HG03354 (cell line): ENCODE measurements around the gene MED31.
"Not testable (repeated sequence)": the region's sequence is repeated elsewhere in the genome, so short reads cannot be mapped to it uniquely, and the experiment has no call there.

Experiments used
- ATAC-seq: cut with Tn5 transposase; IDR thresholded peaks from one replicate; pipeline ENCODE4 v1.9.1; 2021; ENCODE audit warnings: mild to moderate bottlenecking; ENCODE audit not compliant: unreplicated experiment, poor library complexity, severe bottlenecking

The MED31 gene

DNA sequence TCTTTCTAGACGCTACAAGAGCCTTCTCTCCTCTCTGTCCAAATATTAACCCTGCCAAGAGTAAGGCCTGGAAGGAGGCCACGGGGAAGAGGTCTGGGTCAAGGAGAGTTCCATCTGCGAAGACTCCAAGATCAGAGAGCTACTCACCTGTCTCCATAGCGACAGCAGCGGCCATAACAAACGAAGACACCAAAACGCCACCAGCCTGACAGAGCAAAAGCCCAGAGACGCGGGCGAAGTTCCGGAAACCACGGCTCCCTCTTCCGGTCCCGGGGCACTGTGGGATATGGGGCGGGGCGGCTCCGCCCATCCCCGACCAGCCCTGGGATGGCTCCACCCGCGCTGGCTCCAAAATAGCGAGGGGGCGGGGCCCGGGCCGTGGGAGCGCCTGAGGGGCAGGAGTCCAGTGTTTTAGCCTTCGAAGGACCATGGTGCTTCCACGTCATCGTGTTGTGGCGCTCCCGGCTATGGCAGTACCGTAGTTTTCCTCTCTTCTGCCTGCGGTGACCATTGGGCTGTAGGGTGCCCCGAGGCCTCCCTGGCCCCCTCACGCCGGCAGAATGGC, at the start of gene MED31, which contains the start of gene C17orf100:
Gene MED31 (minus strand): TSS at position 252 of the 565 bp plus-strand sequence. CDS start 77 bp downstream, at position 175.
Gene C17orf100 (plus strand): TSS at position 409 of the 565 bp plus-strand sequence. CDS start 152 bp downstream, at position 561.
- peak; percentile 89 for ATAC-seq

DNA sequence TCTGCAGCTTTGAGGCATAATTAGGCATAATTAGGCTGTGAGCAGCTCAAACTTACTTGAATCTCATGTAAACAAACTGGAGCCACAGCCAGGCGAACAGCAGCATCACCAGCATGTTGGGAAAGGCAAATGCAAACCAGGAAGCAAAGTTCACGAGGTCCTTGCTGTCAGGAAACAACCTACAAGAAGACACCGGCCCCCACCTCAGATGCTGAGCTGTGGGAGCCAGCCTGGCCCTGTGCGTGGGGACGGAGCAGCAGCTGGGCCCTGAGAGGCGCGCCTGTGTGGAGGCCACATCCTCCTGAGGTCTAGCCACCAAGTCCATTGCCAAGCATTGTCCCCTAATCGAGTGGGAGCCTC, 49.5 kb upstream of the MED31 start:
- no peak for ATAC-seq

GRCh38 chr17:6699997-6700947, 48.9 kb upstream of the MED31 start:
- no peak for ATAC-seq

DNA sequence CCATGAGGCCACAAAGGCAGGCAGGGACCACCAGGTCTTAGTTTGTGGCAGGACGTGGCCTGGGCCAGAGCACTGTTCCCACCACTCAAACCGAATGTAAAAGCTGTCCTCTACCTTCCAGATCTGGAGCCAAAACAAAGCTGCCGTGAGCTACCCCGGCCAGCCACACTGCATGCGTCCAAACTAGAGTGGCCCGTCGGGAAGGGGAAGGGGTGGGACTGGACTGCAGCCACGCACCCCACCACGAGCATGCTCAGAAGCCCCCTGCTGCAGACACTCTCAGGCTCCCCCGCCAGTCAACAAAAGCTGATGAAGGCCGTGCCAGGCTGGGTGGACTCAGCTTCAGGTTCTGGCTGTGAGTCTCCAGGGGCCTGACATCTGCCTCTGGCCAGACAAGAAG, 46.6 kb upstream of the MED31 start:
- ATAC-seq, result no peak

GRCh38 chr17:6696906-6697305, 45.5 kb upstream of the MED31 start:
- ATAC-seq, result no peak

DNA sequence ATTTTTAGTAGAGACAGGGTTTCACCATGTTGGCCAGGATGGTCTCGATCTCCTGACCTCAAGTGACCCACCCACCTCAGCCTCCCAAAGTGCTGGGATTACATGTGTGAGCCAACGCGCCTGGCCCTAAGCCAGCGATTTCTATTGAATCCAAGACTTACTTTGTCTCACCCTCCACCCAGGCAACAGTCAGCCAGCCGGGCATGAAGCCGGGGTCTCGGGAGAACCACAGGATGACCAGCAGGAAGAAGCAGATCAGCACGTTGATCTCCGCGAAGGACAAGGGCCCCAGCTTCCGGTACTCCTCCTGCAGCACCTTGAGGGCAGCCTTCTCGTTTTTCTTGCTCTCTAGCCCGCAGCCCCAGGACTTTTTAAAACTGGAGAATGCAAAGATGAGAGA, 44.2 kb upstream of the MED31 start:
- ATAC-seq, result no peak

- no peak for ATAC-seq
Observed at GRCh38 chr17:6695051-6695450, 43.6 kb upstream of the MED31 start.

DNA sequence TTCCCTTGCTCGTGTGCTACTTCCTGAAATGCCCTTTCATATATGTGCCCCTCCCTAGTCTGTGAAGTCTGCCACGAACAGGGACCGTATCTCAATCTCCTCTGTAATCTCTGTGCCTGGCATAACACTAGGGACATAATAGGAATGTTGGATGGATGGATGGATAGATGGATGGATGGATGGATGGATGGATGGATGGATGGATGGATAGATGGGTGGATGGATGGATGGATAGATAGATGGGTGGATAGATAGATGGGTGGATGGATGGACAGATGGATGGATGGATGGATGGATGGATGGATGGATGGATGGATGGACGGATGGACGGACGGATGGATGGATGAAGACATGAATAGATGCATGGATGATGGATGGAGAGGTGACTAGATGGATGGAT, 40.6 kb upstream of the MED31 start:
- ATAC-seq, result not testable (repeated sequence)

DNA sequence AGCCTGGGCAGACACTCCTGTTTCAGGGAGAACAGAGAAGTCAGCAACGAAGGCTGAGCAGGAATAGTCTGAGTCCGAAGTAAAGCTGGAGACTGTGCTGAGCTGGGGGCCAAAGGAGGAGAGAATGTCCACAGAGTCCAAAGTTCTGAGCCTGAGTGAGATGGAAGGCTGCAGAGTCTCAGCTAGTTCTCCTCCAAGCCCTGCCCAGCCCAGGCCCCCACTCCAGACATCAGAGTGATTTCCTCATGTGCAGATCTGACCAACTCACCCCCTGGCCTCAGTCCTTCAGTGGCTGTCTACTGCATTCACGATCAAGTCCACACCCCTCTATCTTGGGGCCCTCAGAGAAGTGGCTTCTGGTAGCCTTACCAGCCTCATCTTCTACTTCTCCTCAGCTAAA, 40.1 kb upstream of the MED31 start:
- ATAC-seq, result no peak

GRCh38 chr17:6690641-6691040, 39.2 kb upstream of the MED31 start:
- no peak for ATAC-seq

- ATAC-seq, result no peak
Observed at GRCh38 chr17:6688944-6689343, 37.5 kb upstream of the MED31 start.

DNA sequence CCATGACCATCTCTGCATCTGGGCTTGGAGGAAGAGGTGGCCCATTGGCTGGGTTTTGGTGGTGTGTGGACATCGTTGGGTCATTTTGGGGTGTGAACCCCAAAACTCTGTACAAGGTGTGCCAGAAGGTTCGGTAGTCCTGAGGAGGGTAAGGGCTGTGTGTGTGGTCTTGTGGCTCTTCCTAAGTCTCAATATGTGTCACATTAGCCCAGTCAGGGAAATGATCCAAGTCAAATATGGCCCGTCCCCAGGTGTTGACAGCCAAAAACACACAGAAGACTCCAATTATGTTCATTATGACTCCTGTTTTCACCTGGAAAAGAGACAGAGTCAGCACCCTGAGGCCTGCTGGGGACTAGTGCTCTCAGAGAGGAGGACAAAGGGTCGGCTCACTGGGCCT, 34.6 kb upstream of the MED31 start:
- no peak for ATAC-seq

GRCh38 chr17:6684881-6685767, 33.7 kb upstream of the MED31 start:
- no peak for ATAC-seq

GRCh38 chr17:6684460-6684783, 33.0 kb upstream of the MED31 start:
- no peak for ATAC-seq

DNA sequence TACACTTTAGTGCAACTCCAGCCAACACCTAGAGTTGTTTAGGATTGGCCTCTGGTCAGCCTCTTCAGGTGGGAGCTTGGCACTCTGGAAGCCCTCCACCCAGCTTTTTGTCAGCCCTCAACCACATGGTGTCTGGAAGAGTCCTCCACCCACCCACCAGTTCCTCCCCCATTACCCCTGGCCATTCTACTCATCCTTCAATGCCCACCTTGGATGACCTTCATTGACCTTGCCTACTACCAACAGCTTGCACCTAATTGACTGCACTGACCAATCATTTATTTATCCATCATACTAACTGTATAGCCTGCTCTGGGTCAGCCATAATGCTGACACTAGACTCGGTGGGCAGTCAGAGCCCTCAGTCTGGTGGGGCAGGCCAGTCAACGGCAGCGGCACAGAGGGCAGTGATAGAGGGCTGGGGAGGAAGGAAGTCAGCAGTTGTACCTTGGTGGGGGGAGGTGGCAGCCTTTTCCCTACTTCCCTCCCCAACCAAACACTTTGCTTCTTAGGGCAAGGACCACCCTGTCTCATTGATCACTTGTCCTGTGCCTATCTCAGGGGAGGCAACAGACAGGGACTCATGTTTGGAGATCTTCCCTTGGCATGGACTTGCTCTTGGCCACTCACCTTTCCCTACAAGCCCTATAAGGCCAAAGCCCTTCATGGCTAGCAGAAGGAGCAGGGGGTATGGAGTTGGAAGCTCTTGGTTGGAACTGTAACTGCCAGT, 32.5 kb upstream of the MED31 start:
- no peak for ATAC-seq

DNA sequence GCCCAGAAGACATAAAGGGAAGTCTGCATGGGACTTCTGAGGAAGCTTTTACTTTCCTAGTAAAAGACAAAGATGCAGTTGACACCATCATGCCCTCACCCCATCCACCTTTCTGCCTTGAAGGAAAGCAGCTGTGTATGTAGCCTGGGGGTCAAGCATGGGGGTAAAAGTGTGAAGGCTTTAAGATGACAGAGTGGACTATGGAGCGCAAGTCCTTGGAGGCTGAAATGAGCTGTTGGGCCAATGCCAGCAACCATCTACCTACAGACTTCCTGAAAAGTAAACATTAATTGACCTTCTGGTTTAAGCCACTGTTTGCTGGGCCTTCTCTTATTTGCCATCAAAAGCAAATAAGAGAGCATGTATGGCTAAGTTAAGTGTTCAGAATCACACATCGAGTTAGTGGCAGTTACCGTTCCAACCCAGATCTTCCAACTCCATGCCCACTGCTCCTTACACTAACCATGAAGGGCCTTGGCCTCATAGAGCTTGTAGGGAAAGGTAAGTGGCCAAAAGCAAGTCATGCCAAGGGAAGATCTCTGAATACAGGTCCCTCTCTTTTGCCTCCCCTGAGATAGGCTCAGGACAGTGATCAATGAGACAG, 31.8 kb upstream of the MED31 start:
- no peak for ATAC-seq

GRCh38 chr17:6682339-6682738, 30.9 kb upstream of the MED31 start:
- ATAC-seq, result no peak

GRCh38 chr17:6681671-6682070, 30.3 kb upstream of the MED31 start:
- ATAC-seq, result no peak

DNA sequence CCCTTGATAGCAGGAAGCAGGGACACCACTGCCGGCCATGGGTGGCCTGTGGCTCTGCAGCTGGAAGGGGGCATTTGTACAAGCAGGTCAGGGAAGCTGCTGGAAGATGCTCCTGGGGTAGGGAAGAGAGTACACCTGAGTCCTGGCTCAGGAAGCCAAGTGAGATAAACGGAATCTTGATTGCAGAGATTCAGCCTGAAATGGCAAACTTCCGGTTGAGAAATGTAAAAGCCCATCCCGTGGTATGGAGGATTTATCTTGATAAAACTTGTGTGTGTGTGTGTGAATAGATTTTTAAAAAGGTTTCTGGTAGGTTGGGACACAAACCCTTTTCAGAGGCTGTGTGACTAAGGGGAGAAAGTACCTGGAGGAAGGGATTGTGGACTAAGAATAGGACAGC, 29.8 kb upstream of the MED31 start:
- no peak for ATAC-seq
